ENCODE results near the gene CDC42EP5. TPM values are rescaled to one million over a fixed set of nuclear protein-coding genes. Genes with fewer than 3 reads are reported as not detected.

CDC42EP5 gene
- total and polyA plus RNA-seq, 10 of the 15 experiments (the other 5 are each of a cell fraction or from before 2014, with no cell fraction given): 0.42 to 1.8 (median 1.4) TPM; not detected in 6

DNA sequence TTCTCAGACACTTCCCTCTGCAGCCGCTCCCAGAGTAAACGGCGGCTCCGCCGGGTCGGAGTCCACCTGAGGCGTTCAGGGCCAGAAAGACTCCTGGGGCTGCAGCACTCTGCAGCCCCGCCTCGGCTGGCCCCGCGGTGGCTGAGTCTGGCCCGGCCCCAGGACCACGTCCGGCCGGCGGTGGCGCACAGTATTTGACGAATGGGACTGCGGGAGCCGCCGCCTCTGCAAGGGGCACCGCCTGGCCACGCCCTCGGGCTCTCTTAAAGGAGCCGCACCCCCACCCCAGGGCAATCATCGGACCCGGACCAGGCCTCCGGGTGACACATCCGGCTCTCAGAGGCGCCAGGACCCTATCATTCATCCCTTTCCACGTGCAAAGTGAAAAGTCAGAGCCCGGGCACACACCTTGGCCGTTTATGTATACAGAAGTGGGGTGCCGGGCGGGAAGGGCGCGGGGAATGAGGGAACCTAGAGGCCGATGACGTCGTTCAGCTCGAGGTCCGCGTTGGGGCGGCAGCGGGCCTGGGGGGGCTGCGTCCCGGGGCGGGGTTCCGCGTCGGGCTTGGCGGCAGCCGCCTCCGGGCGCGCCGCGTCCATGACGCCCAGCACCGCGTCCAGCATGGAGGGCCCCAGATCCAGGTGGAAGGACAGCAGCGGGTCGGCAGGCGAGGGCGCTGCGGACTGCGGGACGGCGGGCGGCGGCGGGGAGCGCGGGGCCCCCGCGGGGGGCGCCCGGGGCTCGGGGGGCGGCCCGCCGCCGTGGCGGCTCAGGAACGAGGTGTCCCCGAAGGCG lies 8.3 kb downstream of the CDC42EP5 start:
- Histone ChIP-seq H3K4me1 (ENCODE audit: control insufficient read depth, insufficient read depth, low read length) (peaks cover 12% of the 10 kb centered on the region), H4K20me1 (ENCODE audit: control insufficient read depth, insufficient read depth) (no peaks in the 10 kb centered on the region), H3K27me3 (replicated peaks in 1 of 2; ENCODE audit: control insufficient read depth in 2 of 2, insufficient read depth in 2 of 2, low read length in 1 of 2) (no peaks in the 10 kb centered on the region), H3K36me3 (ENCODE audit: control insufficient read depth in 2 of 2, insufficient read depth in 2 of 2, low read length in 1 of 2) (peaks cover 3 to 15% of the 10 kb centered on the region in 2 experiments; a peak in 3 of 4 replicates), H3K4me3 (peak overlapping the region; percentile 73), H3K4me2 (ENCODE audit: control insufficient read depth, insufficient read depth) (peak overlapping the region; percentile 95), H3K9me3 (replicated peaks; ENCODE audit: control insufficient read depth, insufficient read depth, low read length) (no peaks in the 10 kb centered on the region), H2AFZ (ENCODE audit: control insufficient read depth, low read depth, low read length) (peak overlapping the region; percentile 93), H3K9ac (ENCODE audit: control insufficient read depth, insufficient read depth, low read length) (peak overlapping the region; percentile 59), H3K79me2 (ENCODE audit: control insufficient read depth, insufficient read depth, low read length) (peaks cover 14% of the 10 kb centered on the region), H3K27ac (ENCODE audit: control insufficient read depth, insufficient read depth) (peak overlapping the region; percentile 81)
- SMC1A ChIA-PET (ENCODE audit: uncharacterized antibody, unreplicated experiment): no interaction called here
- POLR2A ChIA-PET: no interaction called here
- RAD21 ChIA-PET (ENCODE audit: unreplicated experiment): no interaction called here
- CTCF ChIA-PET: interaction anchor here (1.5 kb wide), 1 partner anchor 16 kb away, joined by 4 read pairs; the partner anchor contains the start of gene LENG8
- FAIRE-seq: no peak
- no peak for DNase-seq (ENCODE audit: low read depth, low spot score)
- in situ Hi-C loops (cut with MboI): loop anchor here (10.0 kb wide), 1 partner anchor 1190 kb away; the partner anchor contains the start of gene U2AF2
- no TSS peak for BruUV-seq (replicated peaks)
- ATAC-seq: peak; percentile 84
- 12% methylated on average over 35 of the region's 87 CpGs for WGBS (ENCODE audit: insufficient coverage, insufficient replicate concordance, low lambda C conversion rate, missing lambda C conversion rate)
- intact Hi-C loops (cut with micrococcal nuclease; ENCODE audit: unreplicated experiment): loop anchor here (1.0 kb wide), 1 partner anchor 152 kb away; no protein-coding TSS in a partner anchor
- 0 out of 2 replicates have a peak, but pooled peaks have one; percentile 46 for TF ChIP-seq DPF2 (IDR thresholded peaks at IDR 0.05)
- TF ChIP-seq ATF7 (IDR thresholded peaks at IDR 0.05; ENCODE audit: low read depth): peak; percentile 69
- no peak for TF ChIP-seq KAT2A (conservative IDR thresholded peaks at IDR 0.05; ENCODE audit: control insufficient read depth, low read depth, low read length)
- TF ChIP-seq POLR2A (IDR thresholded peaks at IDR 0.05; ENCODE audit: low read depth, low read length): peak; percentile 77
- TF ChIP-seq, protein P1, sequence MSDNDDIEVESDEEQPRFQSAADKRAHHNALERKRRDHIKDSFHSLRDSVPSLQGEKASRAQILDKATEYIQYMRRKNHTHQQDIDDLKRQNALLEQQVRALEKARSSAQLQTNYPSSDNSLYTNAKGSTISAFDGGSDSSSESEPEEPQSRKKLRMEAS (IDR thresholded peaks at IDR 0.05; ENCODE audit: low read depth, low read length): peak; percentile 32
- TF ChIP-seq, protein P2, sequence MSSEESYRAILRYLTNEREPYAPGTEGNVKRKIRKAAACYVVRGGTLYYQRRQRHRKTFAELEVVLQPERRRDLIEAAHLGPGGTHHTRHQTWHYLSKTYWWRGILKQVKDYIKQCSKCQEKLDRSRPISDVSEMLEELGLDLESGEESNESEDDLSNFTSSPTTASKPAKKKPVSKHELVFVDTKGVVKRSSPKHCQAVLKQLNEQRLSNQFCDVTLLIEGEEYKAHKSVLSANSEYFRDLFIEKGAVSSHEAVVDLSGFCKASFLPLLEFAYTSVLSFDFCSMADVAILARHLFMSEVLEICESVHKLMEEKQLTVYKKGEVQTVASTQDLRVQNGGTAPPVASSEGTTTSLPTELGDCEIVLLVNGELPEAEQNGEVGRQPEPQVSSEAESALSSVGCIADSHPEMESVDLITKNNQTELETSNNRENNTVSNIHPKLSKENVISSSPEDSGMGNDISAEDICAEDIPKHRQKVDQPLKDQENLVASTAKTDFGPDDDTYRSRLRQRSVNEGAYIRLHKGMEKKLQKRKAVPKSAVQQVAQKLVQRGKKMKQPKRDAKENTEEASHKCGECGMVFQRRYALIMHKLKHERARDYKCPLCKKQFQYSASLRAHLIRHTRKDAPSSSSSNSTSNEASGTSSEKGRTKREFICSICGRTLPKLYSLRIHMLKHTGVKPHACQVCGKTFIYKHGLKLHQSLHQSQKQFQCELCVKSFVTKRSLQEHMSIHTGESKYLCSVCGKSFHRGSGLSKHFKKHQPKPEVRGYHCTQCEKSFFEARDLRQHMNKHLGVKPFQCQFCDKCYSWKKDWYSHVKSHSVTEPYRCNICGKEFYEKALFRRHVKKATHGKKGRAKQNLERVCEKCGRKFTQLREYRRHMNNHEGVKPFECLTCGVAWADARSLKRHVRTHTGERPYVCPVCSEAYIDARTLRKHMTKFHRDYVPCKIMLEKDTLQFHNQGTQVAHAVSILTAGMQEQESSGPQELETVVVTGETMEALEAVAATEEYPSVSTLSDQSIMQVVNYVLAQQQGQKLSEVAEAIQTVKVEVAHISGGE (CRISPR knock-in tag; IDR thresholded peaks at IDR 0.05): no peak
- TF ChIP-seq ESRRA (IDR thresholded peaks at IDR 0.05; ENCODE audit: low read length): no peak
- 0 out of 2 replicates have a peak, but pooled peaks have one; percentile 7 for TF ChIP-seq RUNX3 (IDR thresholded peaks at IDR 0.05; ENCODE audit: low read length)
- peak; percentile 83; the same call in 1 of the 2 replicates for TF ChIP-seq STAT1 (conservative IDR thresholded peaks at IDR 0.05)
- TF ChIP-seq MTA3 (IDR thresholded peaks at IDR 0.05; ENCODE audit: borderline replicate concordance, low read length): no peak
- TF ChIP-seq IKZF1 (conservative IDR thresholded peaks at IDR 0.05): peak; percentile 50; the same call in 1 of the 2 replicates
- no peak for TF ChIP-seq EP300 (IDR thresholded peaks at IDR 0.05; ENCODE audit: borderline replicate concordance in 1 of 2, control insufficient read depth in 1 of 2, low read depth in 2 of 2, low read length in 2 of 2)
- TF ChIP-seq BHLHE40 (IDR thresholded peaks at IDR 0.05; ENCODE audit: borderline replicate concordance in 1 of 2, low read depth in 2 of 2, low read length in 1 of 2): 0 out of 4 replicates have a peak, but pooled peaks of 1 of the 2 experiments have one; percentile 7
- peak; percentile 45 for TF ChIP-seq MEF2B (IDR thresholded peaks at IDR 0.05; ENCODE audit: partially characterized antibody, poor library complexity, severe bottlenecking)
- TF ChIP-seq TCF3 (IDR thresholded peaks at IDR 0.05; ENCODE audit: borderline replicate concordance, insufficient read depth, low read depth, low read length): no peak
- TF ChIP-seq, protein P3, sequence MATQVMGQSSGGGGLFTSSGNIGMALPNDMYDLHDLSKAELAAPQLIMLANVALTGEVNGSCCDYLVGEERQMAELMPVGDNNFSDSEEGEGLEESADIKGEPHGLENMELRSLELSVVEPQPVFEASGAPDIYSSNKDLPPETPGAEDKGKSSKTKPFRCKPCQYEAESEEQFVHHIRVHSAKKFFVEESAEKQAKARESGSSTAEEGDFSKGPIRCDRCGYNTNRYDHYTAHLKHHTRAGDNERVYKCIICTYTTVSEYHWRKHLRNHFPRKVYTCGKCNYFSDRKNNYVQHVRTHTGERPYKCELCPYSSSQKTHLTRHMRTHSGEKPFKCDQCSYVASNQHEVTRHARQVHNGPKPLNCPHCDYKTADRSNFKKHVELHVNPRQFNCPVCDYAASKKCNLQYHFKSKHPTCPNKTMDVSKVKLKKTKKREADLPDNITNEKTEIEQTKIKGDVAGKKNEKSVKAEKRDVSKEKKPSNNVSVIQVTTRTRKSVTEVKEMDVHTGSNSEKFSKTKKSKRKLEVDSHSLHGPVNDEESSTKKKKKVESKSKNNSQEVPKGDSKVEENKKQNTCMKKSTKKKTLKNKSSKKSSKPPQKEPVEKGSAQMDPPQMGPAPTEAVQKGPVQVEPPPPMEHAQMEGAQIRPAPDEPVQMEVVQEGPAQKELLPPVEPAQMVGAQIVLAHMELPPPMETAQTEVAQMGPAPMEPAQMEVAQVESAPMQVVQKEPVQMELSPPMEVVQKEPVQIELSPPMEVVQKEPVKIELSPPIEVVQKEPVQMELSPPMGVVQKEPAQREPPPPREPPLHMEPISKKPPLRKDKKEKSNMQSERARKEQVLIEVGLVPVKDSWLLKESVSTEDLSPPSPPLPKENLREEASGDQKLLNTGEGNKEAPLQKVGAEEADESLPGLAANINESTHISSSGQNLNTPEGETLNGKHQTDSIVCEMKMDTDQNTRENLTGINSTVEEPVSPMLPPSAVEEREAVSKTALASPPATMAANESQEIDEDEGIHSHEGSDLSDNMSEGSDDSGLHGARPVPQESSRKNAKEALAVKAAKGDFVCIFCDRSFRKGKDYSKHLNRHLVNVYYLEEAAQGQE (IDR thresholded peaks at IDR 0.05; ENCODE audit: low read depth, low read length): no peak

All from GM12878 (cell line).